Keratinocyte (primary cell): ENCODE results near the gene DAZL. TPM values are rescaled to one million over a fixed set of nuclear protein-coding genes. Genes with fewer than 3 reads are reported as not detected.

Experiments used
- DNase-seq: peaks from one replicate; pipeline ENCODE4 v3.0.0-alpha.2; 2011; ENCODE audit warnings: low read depth, missing footprints, low spot score
- FAIRE-seq: peaks from 2 replicates; lab custom pipeline; 2011; peaks lifted over from hg19 to GRCh38; lab: Jason Lieb, UNC
- H2AFZ ChIP-seq: 2 replicates; pipeline ENCODE4 v1.6.0; 2012; ENCODE audit warnings: low read length, control low read depth, inconsistent platforms; ENCODE audit not compliant: control insufficient read depth
- H3K27ac ChIP-seq: 2 replicates; pipeline ENCODE4 v1.5.1; 2011; ENCODE audit warnings: low read length; ENCODE audit not compliant: control insufficient read depth, insufficient read depth
- H3K27me3 ChIP-seq: 3 replicates; pipeline ENCODE4 v1.6.0; 2011; ENCODE audit warnings: low read length; ENCODE audit not compliant: control insufficient read depth, insufficient read depth; ENCODE audit errors: extremely low read depth
- H3K36me3 ChIP-seq, 2 experiments: 2 replicates in 1 of 2; 3 replicates in 1 of 2; pipeline ENCODE4 v1.5.1; 2011; ENCODE audit warnings: low read length in 2 of 2, mild to moderate bottlenecking in 1 of 2; ENCODE audit not compliant: control insufficient read depth in 2 of 2, insufficient read depth in 2 of 2; ENCODE audit errors: extremely low read depth in 1 of 2
- H3K4me1 ChIP-seq: 3 replicates; pipeline ENCODE4 v1.5.1; 2011; ENCODE audit warnings: low read length; ENCODE audit not compliant: control insufficient read depth, insufficient read depth; ENCODE audit errors: extremely low read depth
- H3K4me2 ChIP-seq: 3 replicates; pipeline ENCODE4 v1.6.0; 2011; ENCODE audit warnings: low read depth, low read length; ENCODE audit not compliant: control insufficient read depth, insufficient read depth; ENCODE audit errors: extremely low read depth
- H3K4me3 ChIP-seq, 3 experiments: fragments of 200-600 bp in 1 of 3; sonication (generic) in 1 of 3; 2 replicates in 2 of 3; 3 replicates in 1 of 3; pipeline ENCODE4 v1.5.1; 2011 to 2016; ENCODE audit warnings: low read length in 3 of 3, mild to moderate bottlenecking in 3 of 3, control low read depth in 2 of 3, inconsistent platforms in 1 of 3, low read depth in 1 of 3, mixed read lengths in 1 of 3, mixed run types in 1 of 3, moderate library complexity in 1 of 3; ENCODE audit not compliant: control insufficient read depth in 2 of 3, insufficient read depth in 2 of 3; ENCODE audit errors: extremely low read depth in 1 of 3
- H3K79me2 ChIP-seq: 2 replicates; pipeline ENCODE4 v1.6.0; 2012; ENCODE audit warnings: low read length; ENCODE audit not compliant: control insufficient read depth, insufficient read depth
- H3K9ac ChIP-seq: 3 replicates; pipeline ENCODE4 v1.6.0; 2011; ENCODE audit warnings: low read length; ENCODE audit not compliant: control insufficient read depth, insufficient read depth; ENCODE audit errors: extremely low read depth
- H3K9me1 ChIP-seq: 3 replicates; pipeline ENCODE4 v1.6.0; 2011; ENCODE audit warnings: low read length; ENCODE audit not compliant: control insufficient read depth, insufficient read depth; ENCODE audit errors: extremely low read depth
- H3K9me3 ChIP-seq: 2 replicates; pipeline ENCODE4 v1.5.1; 2012; ENCODE audit warnings: low read depth, low read length; ENCODE audit not compliant: control insufficient read depth
- H4K20me1 ChIP-seq: 3 replicates; pipeline ENCODE4 v1.6.0; 2011; ENCODE audit warnings: low read length; ENCODE audit not compliant: control insufficient read depth, insufficient read depth; ENCODE audit errors: extremely low read depth
- EZH2 ChIP-seq: IDR thresholded peaks from one replicate; pipeline ENCODE4 v1.6.1; 2012; ENCODE audit warnings: inconsistent platforms, mild to moderate bottlenecking, low read length, moderate library complexity
- dilution Hi-C: fragments of 300-500 bp; cut with MboI; formaldehyde crosslinking; loops from one replicate; pipeline ENCODE4 v1.7.0; 2020; ENCODE audit warnings: low sequenced_read_pairs; ENCODE audit not compliant: extremely low pct_ligation_motif_present
- polyA plus RNA-seq, 5 experiments: library from polyadenylated mRNA; depleted of rRNA in 3 of 5; stranded (reverse) in 3 of 5; stranded (forward) in 1 of 5; unstranded in 1 of 5; fragments of >200 nt; gene quantifications; 1 replicate in 1 of 5; 2 replicates in 3 of 5; 3 replicates in 1 of 5; pipeline versions ENCODE4 v1.2.1 to v1.2.3, GENCODE V29; 2011 to 2012; ENCODE audit warnings: missing spikeins in 2 of 5, low read depth in 1 of 5, low replicate concordance in 1 of 5
- TF ChIP-seq, protein P1 (sequence below), 3 experiments: IDR thresholded peaks in 1 of 3; conservative IDR thresholded peaks in 1 of 3; optimal IDR thresholded peaks in 1 of 3; 2 replicates in 2 of 3; 3 replicates in 1 of 3; pipeline versions ENCODE3 to v1.5.1; 2011; ENCODE audit warnings: low read length in 3 of 3, mild to moderate bottlenecking in 3 of 3, moderate library complexity in 2 of 3, control low read depth in 1 of 3, inconsistent platforms in 1 of 3; ENCODE audit not compliant: insufficient read depth in 2 of 3; ENCODE audit errors: extremely low read depth in 1 of 3

Gene DAZL
- polyA plus RNA-seq, 1 donor (not counting 4 experiments of a cell fraction or from before 2014, with no cell fraction given): not detected

- no peak overlapping the region for H3K4me2 ChIP-seq
- no peaks in the 10 kb centered on the region for H3K36me3 ChIP-seq
- no peaks in the 10 kb centered on the region for H3K9me3 ChIP-seq
- FAIRE-seq (no peak), DNase-seq (no peak)
- no peak overlapping the region for H3K4me3 ChIP-seq
- no peak overlapping the region for H3K27ac ChIP-seq
- no peaks in the 10 kb centered on the region for H3K9me1 ChIP-seq
- H4K20me1 ChIP-seq: no peaks in the 10 kb centered on the region
- no peaks in the 10 kb centered on the region for H3K79me2 ChIP-seq
- H2AFZ ChIP-seq: no peak overlapping the region
- dilution Hi-C loops: no loop called here
- TF ChIP-seq EZH2: no peak
- TF ChIP-seq, protein P1, sequence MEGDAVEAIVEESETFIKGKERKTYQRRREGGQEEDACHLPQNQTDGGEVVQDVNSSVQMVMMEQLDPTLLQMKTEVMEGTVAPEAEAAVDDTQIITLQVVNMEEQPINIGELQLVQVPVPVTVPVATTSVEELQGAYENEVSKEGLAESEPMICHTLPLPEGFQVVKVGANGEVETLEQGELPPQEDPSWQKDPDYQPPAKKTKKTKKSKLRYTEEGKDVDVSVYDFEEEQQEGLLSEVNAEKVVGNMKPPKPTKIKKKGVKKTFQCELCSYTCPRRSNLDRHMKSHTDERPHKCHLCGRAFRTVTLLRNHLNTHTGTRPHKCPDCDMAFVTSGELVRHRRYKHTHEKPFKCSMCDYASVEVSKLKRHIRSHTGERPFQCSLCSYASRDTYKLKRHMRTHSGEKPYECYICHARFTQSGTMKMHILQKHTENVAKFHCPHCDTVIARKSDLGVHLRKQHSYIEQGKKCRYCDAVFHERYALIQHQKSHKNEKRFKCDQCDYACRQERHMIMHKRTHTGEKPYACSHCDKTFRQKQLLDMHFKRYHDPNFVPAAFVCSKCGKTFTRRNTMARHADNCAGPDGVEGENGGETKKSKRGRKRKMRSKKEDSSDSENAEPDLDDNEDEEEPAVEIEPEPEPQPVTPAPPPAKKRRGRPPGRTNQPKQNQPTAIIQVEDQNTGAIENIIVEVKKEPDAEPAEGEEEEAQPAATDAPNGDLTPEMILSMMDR (optimal IDR thresholded peaks at IDR 0.05 in 1 of 3, IDR thresholded peaks at IDR 0.05 in 1 of 3, conservative IDR thresholded peaks at IDR 0.05 in 1 of 3; ENCODE audit: extremely low read depth in 1 of 3, insufficient read depth in 2 of 3, low read length in 3 of 3): peak in 1 of 3 experiments; percentile 11
- no peak overlapping the region for H3K9ac ChIP-seq
- H3K4me1 ChIP-seq: no peaks in the 10 kb centered on the region
- H3K27me3 ChIP-seq: no peaks in the 10 kb centered on the region
Measured at GRCh38 chr3:16595778-16596177, 9.4 kb downstream of the DAZL start.

DNA sequence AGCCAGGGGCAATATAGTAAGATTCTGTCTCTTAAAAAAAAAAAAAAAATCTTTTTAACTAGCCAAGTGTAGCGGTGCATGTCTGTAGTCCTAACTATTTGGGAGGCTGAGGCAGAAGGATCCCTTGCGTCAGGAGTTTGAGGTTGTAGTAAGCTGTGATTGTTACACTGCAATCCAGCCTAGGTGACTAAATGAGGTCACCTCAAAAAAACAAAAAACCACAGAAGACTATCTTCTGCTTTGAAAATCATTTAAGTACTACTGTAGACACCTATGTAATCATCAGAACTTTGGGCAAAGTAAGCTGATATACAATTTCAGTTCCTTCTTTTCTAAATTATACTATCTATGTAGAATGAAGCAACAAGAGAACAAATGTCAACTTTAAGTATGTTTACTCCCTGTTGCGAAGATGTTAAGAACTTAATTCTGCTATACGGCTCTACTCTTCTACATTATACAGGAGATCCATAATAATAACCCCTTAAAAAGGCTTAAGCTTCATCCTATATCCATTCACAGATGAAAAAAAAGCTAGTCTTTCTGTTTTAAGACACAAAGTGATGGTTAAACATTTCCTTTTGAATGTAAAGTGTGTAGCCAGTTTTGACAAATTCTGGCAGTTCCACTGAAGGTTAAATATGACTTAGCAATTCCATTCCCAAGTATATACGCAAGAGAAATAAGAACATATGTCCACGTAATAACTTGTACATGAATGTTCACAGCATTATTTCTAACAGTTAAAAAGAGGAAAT lies 15.2 kb downstream of the DAZL start:
- FAIRE-seq (no peak), DNase-seq (no peak)
- Histone ChIP-seq H3K27ac (no peak overlapping the region), H3K9me3 (no peaks in the 10 kb centered on the region), H3K36me3 (no peaks in the 10 kb centered on the region), H3K4me3 (no peak overlapping the region), H3K4me1 (no peaks in the 10 kb centered on the region), H3K4me2 (no peak overlapping the region), H3K27me3 (no peaks in the 10 kb centered on the region), H4K20me1 (no peaks in the 10 kb centered on the region), H3K9me1 (no peaks in the 10 kb centered on the region), H2AFZ (no peak overlapping the region), H3K79me2 (no peaks in the 10 kb centered on the region), H3K9ac (no peak overlapping the region)
- TF ChIP-seq, protein P1 (optimal IDR thresholded peaks at IDR 0.05 in 1 of 3, IDR thresholded peaks at IDR 0.05 in 1 of 3, conservative IDR thresholded peaks at IDR 0.05 in 1 of 3; ENCODE audit: extremely low read depth in 1 of 3, insufficient read depth in 2 of 3, low read length in 3 of 3): no peak
- TF ChIP-seq EZH2: no peak
- dilution Hi-C loops: no loop called here
